NCI-H345 treated with DMSO at 0.1 percent for 48 hours (cell line): ENCODE measurements around the gene SMARCC1.

ENCODE experiments used
- DNase-seq: peaks from one replicate; lab custom pipeline; 2025; ENCODE audit not compliant: unreplicated experiment; lab: John Stamatoyannopoulos, UW

The SMARCC1 gene

DNA sequence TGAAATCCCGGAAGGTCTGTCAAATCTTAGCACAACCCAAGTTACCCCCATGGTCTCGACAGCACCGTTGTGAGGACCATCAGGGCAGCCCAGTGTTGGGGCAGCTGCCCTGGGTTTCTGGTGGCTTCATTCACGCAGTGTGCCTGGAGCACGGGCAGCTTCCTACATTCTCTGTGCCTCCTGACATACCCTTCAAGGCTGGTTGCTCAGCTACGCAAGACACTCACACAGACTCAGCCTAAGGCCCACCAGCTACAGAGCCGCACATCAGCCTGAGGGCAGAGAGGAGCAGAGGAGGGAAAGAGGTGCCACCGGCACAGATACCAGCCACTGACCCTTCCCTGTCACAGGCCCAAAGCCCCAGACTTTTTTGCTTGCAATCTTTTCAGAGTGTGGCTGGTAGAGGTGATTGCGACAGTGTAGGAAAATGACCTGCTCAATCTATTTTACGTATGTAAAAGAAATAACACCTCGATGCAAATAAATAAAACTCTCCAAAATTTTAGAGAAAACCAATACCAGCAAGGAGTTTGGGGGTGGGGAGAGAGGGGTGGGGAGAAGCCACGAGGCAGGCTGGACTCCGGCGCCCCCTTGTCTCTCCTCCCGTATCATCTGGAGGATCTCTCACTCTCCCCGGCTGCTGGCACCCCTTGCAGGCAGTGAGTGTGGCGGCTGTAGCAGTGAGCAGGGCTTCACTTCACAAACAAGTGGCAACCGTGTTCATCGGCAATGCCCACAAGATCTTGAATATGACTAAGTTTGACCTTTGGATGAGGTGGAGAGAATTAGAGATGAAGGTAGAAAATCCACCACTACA is 215.8 kb downstream of the SMARCC1 start:
- no peak for DNase-seq

DNA sequence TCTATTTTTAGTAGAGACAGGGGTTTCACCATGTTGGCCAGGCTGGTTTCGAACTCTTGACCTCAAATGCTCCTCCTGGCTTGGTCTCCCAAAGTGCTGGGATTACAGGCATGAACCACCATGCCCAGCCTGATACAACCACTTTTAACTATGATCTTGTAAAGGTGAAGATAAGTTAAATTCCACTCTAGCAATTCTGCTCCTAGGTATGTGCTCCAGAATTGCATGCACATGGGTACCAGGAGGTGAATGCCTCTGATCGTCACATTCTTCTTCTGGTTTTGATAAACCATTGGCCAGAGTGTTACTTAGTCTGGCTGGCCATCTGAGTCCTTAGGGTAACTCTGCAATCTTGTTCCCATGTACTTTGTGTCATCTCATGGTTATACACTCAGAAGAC is 225.3 kb downstream of the SMARCC1 start:
- DNase-seq = no peak

DNA sequence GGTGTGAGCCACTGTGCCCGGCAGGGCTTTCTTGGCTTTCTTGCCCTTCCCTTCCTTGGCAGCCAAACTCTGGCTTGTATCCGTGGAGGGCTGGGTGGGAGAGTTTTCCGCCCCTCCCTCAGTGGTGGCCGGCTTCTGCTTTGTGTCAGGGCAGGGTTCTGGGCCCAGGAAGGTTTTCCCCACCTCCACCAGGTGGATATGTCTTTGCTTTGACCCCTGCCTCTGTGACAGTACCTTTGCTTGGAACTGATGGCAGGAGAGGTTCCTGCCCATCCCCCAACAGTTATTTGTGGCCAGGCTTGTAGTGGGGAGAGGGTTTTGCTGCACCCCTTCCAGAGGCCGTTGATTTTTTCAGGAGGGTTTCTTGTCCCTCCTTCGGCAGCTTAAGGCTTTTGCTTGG is 227.4 kb downstream of the SMARCC1 start:
- no peak for DNase-seq

DNA sequence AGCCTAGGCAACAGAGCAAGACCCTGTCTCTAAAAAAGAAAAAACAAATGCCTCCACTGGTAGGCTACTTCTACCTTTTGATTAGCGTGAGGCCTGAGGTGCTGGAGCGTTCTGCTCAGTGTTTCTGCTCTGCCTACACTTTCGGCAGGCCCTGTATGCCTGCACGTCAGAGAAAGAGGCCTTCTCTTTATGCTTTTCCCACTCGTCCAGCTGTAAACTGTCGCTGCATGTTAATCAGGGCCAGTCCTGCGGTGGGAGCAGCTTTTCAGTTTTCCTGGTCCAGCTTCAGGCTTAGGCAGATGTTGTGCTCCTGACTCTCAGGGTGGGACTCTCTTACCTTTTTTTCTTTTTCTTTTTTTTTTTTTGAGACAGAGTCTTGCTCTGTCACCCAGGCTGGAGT is 228.3 kb downstream of the SMARCC1 start:
- no peak for DNase-seq

- no peak for DNase-seq
These were observed 239.1 kb downstream of the SMARCC1 start for GRCh38 chr3:47542471-47543173.

DNA sequence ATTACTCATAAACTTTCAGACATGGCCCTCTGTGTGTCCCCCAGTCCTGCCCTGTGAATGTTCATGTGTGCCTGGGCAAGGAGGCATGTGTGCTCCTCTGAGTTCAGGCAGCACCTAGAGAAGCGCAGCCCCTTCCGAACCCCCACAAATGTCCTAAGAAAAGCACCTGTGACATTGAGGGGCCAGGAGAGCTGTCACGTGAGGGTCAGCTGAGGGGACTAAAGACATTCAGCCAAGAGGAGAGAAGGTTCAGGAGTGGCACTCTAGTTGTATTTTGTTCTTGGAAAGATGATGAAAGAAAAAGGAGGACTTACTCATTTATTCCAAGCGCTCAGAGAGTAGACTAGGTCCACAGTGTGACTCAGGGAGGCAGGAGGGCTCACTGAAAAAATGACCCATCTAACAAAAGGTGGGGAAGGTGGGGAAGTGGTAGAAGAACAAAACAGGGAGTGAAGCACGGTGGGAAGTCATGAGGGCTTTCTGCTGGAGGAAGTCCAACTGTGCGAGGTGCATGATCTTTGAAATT is 240.0 kb downstream of the SMARCC1 start:
- DNase-seq = no peak

DNA sequence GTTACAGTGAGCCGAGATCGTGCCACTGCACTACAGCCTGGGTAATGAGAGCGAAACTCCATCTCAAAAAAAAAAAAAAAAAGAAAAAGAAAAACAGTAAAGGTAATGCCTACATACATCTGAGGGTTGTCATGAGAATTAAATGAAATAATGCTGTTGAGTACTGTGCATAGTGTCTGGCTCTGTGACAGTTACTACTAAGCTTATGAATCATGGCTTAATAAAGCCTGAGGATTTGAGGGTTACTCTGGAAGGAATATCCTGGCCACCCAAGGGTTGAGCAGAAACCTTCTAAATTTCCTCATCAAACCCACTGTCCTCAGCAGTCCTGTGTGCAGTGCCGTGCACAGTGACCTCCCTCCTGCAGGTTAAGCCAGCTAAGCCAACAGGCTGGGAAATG is 241.4 kb downstream of the SMARCC1 start:
- DNase-seq = no peak

DNA sequence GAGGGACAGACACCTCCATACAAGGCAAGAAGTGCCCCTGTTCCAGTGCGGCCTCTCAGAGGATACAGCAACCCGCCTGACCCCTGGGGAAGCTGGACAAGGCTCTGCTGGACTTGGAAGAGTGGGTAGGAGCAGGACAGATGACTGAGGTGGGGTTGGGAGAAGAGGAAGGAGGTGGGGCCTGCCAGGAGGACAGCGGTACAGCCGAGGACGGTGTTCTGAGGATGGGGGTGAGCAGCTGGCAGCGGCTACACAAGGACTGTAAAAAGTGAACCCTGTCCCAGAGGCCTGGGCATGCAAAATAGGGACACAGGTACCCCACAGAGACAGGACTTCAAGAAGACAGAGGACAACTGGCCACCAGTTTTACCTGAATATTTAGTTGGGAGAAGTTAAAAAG is 244.7 kb downstream of the SMARCC1 start:
- no peak for DNase-seq

DNA sequence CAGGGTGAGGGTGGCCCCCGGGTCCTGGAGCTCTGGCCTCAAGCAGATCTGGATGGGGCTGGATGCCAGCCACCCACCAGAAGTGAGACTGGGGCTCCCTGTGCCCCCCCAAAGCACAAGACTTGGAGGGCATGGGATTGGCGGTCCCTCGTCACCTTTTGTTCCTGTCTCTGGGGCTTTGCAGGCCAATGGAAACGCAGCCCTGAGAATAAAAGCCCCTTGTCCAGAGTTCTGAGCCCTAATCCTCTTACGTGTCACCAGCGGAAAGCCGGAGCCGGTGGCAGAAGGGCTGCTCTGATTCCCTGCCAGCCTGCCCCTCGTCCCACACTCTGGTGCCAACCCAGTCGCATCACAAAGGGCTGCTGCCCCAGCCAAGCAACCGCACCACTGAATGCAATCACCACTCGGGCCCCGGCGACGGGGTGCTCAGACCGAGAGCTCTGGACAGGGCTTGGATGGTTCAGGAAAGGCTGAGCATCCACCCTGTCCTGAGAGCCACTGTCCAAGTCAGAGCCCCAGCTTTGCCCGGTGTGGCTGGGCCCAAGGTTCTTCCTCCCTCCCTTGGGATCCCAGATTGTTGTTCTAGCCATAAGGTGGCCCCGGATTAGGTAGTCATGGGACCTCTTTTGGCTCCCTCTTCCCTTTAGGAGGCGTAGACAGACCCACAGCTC is 245.3 kb downstream of the SMARCC1 start:
- no peak for DNase-seq
